ENCODE measurements around the gene FANCD2.
"Not testable (repeated sequence)": the region's sequence is repeated elsewhere in the genome, so short reads cannot be mapped to it uniquely, and the experiment has no call there.

Gene FANCD2

DNA sequence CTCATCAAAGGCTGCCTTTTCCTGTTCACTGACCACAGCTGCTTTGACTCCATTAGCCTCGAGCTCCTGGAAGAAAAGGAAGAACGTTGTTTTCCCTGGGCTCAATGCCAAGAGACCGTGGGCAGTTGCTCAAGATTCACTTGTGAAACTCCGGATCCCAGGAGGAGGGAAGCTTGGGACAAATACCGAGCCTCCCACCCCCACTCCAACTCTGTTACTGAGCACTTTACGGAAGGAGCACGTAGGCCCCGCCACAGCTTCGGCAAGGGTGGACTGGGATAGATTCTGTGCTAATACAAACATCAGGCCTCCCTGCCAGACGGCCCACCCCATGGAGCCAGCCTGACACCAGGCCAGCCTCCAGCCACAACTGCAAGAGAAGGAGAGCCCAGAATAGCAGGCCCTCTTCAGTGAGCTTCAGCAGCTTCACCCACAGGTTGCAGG, 10.8 kb upstream of the FANCD2 start:
- DNase-seq (ENCODE audit: low read depth): peak; percentile 98

DNA sequence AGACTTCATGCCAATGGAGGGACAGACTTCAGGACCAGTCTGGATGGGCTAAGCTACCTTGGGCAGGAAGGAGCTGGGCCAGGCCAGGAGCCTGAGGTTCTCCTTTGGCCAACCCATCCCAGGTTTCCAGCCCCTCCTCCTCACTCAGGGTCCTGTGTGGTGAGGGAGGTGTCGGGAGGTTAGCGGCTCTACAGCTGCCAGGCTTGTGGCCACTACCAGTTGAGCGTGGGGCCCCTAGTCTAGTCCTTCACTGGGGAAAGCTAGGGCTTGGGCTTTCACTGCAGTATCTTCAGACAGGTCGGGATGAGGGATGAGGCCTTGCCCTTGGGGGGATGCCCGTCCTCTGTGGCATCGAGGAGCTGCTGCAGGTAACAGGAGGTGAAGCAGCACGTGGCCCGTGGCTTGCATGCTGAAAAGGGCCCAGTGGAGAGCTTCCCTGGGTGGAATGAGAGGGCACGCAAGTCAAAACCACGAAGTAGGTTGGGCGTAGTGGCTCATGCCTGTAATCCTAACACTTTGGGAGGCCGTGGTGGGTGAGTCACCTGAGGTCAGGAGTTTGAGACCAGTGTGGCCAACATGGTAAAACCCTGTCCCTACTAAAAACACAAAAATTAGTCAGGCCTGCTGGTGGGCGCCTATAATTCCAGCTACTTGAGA, 8.5 kb upstream of the FANCD2 start:
- DNase-seq (ENCODE audit: low read depth): peak; percentile 85

DNA sequence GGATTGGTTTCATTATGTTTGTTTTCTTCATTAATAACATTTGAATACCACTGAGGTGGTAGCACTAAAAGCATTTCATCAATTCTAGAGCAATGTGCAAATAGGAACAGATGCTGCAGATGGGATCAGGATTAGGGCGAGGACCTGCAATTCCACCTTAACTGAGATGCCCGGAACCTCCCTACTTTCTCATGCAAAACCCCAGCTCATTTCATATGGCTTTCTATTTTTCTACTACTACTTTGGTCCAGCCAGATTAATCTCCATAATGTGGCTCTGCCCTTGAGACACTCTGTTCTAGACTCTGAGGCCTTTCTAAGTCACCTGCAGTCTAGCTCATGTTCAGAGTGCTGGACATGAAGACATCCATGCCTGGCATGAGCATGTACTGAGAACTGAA, 7.4 kb upstream of the FANCD2 start:
- not testable (repeated sequence) for DNase-seq (ENCODE audit: low read depth)

DNA sequence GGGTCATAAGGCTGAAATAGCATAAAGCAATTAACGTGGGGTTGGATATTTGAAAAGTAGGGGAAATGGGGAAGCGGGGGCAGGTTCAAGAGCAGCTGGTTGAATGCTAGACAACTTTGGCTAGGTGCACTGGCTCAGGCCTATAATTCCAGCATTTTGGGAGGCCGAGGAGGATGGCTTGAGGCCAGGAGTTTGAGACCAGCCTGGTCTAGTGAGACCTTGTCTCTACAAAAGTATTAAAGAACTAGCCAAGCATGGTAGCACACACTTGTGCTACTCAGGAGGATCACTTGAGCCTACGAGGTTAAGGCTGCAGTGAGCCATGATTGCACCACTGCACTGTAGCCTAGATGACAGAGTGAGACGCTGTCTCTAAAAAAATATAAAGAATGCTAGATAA, 6.9 kb upstream of the FANCD2 start:
- no peak for DNase-seq (ENCODE audit: low read depth)

DNA sequence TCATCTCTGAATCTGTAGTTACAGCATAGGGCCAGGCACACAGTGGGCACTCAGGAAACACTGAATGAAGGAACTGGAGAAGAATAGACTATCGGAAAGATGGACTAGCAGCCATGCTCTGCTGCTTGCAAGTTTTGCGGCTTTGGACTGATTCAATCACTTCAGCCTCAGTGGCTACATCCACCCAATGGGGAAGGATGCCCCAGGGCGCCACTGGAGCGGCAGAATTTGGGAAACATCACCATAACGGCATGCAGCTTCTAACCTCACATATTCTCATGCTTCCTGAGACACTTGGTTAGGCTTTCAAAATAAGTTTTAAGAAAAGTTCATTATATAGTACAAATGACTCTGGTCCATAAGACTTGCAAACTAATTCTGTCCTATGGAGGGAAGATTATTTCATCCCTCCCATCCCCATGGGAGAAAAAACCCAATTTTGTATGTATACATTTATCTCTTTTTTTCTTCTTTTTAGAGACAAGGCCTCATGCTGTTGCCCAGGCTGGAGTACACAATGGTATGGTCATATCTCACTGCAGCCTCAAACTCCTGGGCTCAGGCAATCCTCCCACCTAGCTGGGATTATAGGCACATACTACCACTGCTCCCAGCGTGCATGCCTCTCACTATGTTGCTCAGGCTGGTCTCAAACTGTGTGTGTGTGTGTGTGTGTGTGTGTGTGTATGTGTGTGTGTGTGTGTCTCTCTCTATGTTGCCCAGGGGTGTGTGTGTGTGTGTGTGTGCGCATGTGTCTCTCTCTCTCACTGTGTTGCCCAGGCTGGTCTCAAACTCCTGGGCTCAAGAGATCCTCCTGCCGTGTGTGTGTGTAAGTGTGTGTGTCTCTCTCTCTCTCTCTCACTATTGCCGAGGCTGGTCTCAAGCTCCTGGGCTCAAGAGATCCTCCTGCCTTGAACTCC, 4.1 kb upstream of the FANCD2 start:
- DNase-seq (ENCODE audit: low read depth): peak; percentile 69

DNA sequence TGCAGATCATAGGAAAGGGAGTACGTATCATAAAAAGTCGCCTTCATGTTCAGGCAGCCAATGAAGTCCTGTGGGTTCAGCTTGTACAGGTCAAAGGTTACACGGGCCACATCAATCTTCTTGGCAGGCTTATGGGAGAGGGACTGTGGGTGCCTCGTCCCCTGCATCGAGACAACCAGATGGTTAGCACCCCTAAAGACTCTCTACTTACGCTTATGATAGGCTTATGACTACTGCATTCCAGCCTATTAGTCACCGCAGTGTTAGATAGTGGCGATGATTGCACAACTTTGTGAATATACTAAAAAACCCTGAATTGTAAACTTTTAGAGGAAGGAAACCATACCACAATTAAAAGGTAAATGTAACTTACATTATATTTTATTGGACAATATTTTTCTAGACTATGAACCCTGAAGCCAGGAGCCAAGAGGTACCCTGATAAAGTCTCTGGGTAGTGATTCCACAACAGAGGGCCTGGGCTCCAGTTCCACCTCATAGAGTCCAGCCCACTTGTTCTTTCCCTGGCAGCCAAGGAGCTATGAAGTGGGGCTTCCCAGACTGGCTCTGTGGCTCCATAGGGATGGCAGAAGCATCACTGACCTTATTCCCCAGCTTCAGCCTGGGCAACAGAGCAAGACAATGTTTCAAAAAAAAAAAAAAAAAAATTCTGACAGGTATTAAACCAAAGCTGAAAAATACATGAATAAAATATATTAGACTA, 2.5 kb upstream of the FANCD2 start:
- DNase-seq (ENCODE audit: low read depth): peak; percentile 94

DNA sequence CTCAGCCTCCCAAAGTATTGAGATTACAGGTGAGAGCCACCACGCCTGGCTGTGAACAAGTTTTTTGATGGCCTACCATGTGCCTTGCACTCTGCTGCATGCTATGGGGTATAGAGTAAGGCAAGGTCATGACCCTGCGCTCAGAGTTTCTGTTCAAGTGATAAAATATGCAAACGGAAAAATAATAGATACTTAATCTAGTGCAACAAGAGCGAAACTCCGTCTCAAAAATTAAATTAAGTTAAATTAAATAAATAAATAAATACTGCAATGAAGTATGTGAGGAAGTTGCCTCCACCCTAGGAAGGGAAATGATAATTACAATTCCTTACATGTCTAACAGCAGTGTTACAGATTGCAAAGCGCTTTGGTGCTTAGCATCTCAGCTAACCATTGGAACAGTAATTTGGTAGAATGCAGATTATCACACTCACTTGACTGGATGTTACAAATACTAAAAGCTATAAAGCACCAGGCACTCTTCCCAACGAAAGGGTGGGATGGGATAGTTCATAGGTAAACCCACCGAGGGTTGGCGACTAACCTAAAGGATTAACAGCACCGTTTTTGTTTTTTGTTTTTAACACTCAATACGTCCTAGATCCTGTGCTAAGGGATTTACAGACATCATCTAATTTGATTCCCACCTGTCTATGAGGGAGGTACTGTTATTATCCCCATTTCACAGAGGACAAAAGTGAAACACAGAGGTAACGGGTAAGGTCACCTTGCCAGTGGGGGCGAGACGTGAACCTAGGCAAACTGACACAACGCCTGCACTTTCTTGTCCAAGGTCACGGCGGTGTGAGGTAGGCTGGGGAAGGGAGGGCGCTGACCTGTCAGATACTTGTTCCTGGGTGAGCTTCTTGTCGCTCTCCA, 793 bp upstream of the FANCD2 start:
- DNase-seq (ENCODE audit: low read depth): no peak

DNA sequence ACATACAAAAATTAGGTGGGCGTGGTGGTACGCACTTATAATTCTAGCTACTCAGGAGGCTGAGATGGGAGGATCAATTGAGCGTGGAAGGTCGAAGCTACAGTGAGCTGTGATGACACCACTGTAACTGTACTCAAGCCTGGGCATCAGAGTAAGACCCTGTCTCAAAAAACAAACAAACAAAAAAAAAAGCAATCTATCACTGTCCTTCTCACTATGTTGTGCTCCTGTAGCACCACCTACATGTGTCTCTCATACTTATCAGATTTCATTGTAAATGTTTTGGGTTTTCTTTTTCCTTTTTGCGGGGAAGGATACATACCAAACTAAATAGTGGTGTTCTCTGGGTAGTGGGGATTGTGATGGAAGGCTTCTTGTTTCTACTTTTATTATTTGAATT, 14.8 kb downstream of the FANCD2 start:
- no peak for DNase-seq (ENCODE audit: low read depth)

DNA sequence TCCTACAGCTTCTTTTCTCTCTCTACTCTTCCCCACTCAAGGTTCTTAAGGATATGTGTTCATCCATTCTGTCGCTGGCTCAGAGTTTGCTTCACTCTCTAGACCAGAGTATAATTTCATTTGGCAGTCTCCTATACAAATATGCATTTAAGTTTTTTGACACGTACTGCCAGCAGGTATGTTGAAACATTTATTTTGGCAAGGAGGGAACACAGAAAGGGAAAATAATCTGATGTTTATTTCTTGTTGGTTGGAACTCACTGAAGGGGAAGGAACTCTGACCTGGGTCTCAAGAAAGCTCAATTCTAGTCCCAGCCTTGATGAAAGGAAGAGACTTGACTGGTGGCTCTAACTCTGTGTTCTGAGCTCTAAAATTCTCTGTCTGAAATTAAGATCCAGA, 21.6 kb downstream of the FANCD2 start:
- no peak for DNase-seq (ENCODE audit: low read depth)

DNA sequence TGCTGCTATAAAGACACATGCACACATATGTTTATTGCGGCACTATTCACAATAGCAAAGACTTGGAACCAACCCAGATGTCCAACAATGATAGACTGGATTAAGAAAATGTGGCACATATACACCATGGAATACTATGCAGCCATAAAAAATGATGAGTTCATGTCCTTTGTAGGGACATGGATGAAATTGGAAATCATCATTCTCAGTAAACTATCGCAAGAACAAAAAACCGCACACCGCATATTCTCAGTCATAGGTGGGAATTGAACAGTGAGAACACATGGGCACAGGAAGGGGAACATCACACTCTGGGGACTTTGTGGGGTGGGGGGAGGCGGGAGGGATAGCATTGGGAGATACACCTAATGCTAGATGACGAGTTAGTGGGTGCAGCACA, 26.8 kb downstream of the FANCD2 start:
- DNase-seq (ENCODE audit: low read depth): not testable (repeated sequence)

DNA sequence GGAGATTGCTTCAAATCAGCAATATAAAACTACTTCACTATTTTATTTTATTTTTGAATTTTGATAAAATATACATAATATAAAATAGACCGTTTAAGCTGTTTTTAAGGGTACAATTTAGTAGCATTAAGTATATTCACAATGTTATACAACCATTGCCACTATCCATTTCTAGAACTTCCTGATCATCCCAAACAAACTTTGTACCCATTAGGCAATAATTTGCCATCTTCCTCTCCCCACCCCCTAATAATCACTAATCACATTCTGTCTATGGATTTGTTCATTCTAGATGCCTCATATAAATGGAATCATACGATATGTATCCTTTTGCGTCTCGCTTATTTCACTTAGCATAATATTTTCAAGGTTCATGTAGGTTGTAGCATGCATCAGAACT, 28.9 kb downstream of the FANCD2 start:
- DNase-seq (ENCODE audit: low read depth): no peak

DNA sequence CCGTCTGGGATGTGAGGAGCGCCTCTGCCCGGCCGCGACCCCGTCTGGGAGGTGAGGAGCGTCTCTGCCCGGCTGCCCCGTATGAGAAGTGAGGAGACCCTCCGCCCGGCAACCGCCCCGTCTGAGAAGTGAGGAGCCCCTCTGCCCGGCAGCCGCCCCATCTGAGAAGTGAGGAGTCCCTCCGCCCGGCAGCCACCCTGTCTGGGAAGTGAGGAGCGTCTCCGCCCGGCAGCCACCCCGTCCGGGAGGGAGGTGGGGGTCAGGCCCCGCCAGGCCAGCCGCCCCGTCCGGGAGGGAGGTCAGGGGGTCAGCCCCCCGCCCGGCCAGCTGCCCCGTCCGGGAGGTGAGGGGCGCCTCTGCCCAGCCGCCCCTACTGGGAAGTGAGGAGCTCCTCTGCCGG, 43.8 kb downstream of the FANCD2 start:
- not testable (repeated sequence) for DNase-seq (ENCODE audit: low read depth)

DNA sequence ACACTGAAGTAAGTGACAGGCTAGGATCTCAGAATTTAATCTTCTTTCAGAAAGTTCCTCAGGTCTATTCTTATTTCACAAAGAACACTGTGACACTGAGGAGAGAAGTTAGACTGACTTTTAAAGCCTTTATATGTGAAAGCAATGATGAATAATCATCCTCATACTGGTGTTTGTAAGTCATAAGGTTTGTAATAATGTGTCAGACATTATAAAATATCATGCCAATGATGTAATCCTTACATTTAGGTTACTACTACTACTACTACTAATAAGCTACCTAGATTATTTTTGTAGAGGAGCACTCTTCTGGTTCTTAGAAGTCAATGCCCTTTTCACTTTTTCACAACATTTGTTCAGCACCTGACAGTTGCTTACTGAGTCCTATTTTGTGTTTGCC, 48.4 kb downstream of the FANCD2 start:
- DNase-seq (ENCODE audit: low read depth): peak; percentile 60

DNA sequence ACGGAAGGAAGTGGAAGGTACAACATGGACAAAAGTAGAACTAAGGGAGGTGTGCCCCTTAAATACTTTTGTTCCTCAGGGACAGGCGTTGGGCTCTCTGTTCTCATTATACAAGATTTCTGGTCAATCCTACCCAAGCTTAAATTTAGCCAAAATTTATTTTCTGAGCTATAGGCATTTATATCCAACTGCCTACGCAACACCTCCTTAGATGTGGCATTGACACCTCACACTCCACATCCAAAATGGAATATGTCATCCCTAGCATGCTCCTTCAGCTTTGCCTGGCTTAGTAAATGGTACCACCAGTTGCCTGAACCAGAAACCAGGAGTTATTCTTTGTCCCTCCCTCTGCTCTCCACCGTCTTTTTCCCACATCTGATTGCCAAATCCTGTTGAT, 55.6 kb downstream of the FANCD2 start:
- DNase-seq (ENCODE audit: low read depth): no peak

DNA sequence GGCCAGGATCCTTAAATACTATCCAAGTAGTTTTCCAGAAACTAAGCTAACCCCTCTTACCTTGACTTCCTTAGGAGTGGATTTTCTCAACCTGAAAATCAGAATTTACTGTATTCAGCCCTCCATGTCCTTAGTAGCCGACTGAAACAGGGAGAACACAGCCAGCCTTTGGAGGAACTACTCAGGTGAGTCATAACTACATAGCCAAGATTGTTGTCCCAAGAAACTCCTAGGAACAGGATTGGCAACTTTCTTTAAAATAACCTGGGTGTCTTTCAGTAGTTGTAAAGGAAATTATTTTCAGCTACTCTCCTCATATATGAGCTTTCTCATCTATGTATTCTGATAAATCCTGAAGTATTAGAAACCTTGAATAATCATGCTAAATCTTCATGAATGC, 59.5 kb downstream of the FANCD2 start:
- DNase-seq (ENCODE audit: low read depth): no peak

DNA sequence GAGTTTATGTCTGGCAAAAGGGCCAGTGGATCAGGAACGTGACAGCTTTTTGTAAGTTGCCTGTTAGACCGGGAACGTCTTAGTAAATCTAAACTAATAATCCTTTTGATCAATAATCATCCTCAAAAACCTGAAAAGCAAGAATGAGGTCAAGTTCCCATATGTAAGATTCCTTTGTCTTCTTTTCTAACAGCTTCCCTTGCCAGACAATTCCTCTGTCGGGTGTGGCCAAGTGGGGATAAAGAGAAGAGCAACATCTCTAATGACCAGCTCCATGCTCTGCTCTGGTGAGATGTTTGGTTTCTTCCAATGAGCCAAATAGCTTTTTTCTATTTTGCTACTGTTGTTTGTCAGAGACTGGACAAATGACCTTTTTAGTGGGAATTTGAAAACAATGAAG, 62.0 kb downstream of the FANCD2 start:
- DNase-seq (ENCODE audit: low read depth): no peak

DNA sequence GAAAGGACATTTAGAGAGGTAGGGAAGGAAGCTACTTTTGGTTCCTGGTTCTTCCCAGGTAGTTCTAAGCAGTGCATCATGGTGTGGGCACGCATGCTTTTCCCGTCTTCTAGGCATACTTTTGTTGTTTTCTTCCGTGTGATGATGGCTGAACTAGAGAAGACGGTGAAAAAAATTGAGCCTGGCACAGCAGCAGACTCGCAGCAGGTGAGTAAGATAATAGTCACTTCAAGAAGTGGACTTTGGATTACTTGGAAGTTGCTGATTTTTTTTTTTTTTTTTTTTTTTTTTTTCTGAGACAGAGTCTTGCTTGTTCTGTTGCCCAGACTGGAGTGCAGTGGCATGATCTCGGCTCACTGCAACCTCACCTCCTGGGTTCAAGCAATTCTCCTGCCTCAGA, 63.9 kb downstream of the FANCD2 start:
- DNase-seq (ENCODE audit: low read depth): no peak

DNA sequence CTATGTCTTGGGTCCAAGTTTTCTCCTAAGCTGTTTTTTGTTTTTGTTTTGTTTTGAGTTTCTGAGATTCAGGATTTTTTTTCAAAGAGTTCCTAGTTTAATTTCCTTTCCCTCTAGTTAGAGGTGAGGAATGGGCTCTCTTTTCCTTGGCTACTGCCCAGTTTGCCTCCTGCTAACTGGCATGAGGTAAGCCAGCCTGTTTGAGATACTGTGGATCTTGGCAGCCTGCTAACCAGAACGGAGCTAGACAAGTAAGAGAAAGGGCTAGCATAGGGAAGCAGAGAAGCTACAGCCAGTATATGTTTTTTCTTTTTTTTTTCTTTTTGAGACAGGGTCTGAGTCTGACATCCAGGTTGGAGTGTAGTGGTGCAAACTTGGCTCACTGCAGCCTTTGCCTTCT, 64.5 kb downstream of the FANCD2 start:
- not testable (repeated sequence) for DNase-seq (ENCODE audit: low read depth)

DNA sequence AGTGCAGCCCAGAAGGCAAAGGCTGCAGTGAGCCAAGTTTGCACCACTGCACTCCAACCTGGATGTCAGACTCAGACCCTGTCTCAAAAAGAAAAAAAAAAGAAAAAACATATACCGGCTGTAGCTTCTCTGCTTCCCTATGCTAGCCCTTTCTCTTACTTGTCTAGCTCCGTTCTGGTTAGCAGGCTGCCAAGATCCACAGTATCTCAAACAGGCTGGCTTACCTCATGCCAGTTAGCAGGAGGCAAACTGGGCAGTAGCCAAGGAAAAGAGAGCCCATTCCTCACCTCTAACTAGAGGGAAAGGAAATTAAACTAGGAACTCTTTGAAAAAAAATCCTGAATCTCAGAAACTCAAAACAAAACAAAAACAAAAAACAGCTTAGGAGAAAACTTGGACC, 65.2 kb downstream of the FANCD2 start:
- not testable (repeated sequence) for DNase-seq (ENCODE audit: low read depth)

DNA sequence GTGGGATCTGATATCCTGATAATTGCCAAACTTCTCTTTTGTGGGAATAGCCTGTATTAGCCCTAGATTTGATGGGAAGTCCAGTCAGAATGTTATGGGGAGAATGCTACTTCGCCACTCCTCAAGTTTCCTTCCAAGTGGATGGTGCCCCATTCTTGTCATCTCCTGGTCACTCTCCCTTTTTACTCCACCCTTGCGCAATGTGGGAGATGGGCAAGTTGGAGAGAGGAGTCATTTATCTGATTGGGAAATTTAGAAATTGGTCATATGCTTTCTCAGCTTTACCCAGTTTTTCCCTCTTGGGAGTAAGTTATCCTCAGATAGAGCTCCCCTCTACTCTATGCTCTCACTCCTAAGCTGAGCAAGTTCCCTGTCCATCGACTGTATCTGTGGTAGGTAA, 67.4 kb downstream of the FANCD2 start:
- DNase-seq (ENCODE audit: low read depth): no peak

DNA sequence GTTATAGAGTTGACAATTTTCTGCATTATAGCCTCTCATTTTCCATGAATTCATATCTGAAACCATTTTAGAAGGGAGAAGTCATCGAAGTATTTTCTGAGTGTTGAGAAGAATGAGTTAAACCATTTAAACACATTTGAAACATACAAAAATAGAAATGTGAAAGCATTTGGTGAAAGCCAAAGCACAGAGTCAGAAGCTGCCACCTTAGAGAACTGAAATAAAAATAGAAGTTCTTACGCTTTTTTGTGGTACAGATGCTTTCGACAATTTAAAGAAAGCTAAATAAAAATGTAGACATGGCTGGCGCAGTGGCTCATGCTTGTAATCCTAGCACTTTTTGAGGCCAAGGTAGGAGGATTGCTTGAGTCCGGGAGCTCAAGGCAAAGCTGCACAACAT, 72.8 kb downstream of the FANCD2 start:
- no peak for DNase-seq (ENCODE audit: low read depth)

DNA sequence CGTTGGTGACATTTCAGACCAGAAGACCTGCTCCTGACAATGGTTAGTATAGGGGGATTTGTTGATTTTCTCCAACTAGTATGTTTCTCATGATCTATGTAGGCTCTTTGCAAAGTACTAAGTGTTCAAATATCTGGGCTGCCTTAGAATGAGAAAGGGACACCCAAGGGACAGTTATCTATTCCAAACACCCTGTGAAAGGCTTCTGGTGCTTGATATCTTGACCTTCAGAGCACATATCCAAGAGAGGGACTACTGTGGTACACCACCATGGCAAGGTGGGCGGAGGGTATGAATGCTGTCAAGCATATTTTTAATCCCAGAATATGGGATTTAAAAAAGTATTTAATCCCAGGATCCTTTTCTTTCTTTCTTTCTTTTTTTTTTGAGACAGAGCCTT, 80.7 kb downstream of the FANCD2 start:
- DNase-seq (ENCODE audit: low read depth): no peak

Data from amniotic epithelial cell (primary cell).